ENCODE measurements around the gene P3R3URF.

DNA sequence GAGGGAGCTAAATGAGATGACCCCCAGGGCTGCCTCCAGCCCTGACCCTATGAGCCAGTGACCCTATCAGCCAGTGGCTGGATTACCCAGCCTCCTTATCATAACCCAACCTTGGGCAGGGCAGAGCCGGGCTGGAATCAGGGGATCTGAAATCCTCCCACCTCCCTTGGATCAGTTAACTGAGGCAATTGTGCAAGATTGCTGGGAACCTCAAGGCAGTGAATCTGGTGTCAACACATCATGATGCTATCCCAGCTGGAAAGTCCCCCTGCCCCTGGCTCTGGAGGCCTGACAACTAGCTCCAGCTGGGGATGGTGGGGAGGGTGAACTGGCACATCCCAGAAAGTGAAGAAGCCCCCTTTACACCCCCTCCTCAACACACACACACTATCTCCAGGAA is 7.8 kb downstream of the P3R3URF start:
- TF ChIP-seq ZFP30 (CRISPR knock-in tag; IDR thresholded peaks at IDR 0.05) (no peak), ZFP3 (CRISPR knock-in tag; IDR thresholded peaks at IDR 0.05) (no peak), RARB (CRISPR knock-in tag; IDR thresholded peaks at IDR 0.05) (no peak), ARNTL (CRISPR knock-in tag; IDR thresholded peaks at IDR 0.05; ENCODE audit: borderline replicate concordance, low read depth) (no peak), TOX (CRISPR knock-in tag; IDR thresholded peaks at IDR 0.05; ENCODE audit: borderline replicate concordance) (no peak), BACH2 (CRISPR knock-in tag; IDR thresholded peaks at IDR 0.05; ENCODE audit: borderline replicate concordance) (no peak), CSDC2 (CRISPR knock-in tag; IDR thresholded peaks at IDR 0.05) (no peak), GLIS3 (CRISPR knock-in tag; IDR thresholded peaks at IDR 0.05) (no peak), PPARA (CRISPR knock-in tag; IDR thresholded peaks at IDR 0.05; ENCODE audit: borderline replicate concordance) (no peak), ZNF70 (CRISPR knock-in tag; IDR thresholded peaks at IDR 0.05) (no peak), SNAI2 (CRISPR knock-in tag; IDR thresholded peaks at IDR 0.05) (no peak), ISL1 (CRISPR knock-in tag; IDR thresholded peaks at IDR 0.05) (no peak)
- TF ChIP-seq, protein P1, sequence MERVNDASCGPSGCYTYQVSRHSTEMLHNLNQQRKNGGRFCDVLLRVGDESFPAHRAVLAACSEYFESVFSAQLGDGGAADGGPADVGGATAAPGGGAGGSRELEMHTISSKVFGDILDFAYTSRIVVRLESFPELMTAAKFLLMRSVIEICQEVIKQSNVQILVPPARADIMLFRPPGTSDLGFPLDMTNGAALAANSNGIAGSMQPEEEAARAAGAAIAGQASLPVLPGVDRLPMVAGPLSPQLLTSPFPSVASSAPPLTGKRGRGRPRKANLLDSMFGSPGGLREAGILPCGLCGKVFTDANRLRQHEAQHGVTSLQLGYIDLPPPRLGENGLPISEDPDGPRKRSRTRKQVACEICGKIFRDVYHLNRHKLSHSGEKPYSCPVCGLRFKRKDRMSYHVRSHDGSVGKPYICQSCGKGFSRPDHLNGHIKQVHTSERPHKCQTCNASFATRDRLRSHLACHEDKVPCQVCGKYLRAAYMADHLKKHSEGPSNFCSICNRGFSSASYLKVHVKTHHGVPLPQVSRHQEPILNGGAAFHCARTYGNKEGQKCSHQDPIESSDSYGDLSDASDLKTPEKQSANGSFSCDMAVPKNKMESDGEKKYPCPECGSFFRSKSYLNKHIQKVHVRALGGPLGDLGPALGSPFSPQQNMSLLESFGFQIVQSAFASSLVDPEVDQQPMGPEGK (CRISPR knock-in tag; IDR thresholded peaks at IDR 0.05; ENCODE audit: borderline replicate concordance), result no peak

All from SK-N-SH treated with all-trans-retinoic acid at 6 μM for 48 hours (cell line).